ENCODE data around the gene ACTR1A. TPM values are rescaled to one million over a fixed set of nuclear protein-coding genes. Genes with fewer than 3 reads are reported as not detected.

The ACTR1A gene
- polyA plus RNA-seq, 3 donors, result 72.7 to 79.4 (median 79.0) TPM

GRCh38 chr10:102473445-102474331 is 28.8 kb downstream of the ACTR1A start:
- WGBS (ENCODE audit: insufficient coverage), result 79% methylated on average over 24 of the region's 27 CpGs
- no peak overlapping the region for H3K4me3 Mint-ChIP-seq
- H3K4me1 Mint-ChIP-seq, result peaks cover 21% of the 10 kb centered on the region
- Histone ChIP-seq H2AFZ (ENCODE audit: insufficient read depth, low read depth, low read length, poor library complexity, severe bottlenecking) (no peak overlapping the region), H3K79me2 (ENCODE audit: insufficient read depth, low read length) (no peaks in the 10 kb centered on the region), H3K4me2 (replicated peaks; ENCODE audit: extremely low read depth, low read length, poor library complexity, severe bottlenecking) (no peak overlapping the region), H3K4me3 (replicated peaks in 1 of 3; ENCODE audit: low read depth in 2 of 3, low read length in 3 of 3) (no peak overlapping the region), H4K20me1 (ENCODE audit: insufficient read depth, low read length) (no peaks in the 10 kb centered on the region), H3K27ac (ENCODE audit: low read depth in 1 of 2, low read length in 2 of 2) (no peak overlapping the region), H3K27me3 (ENCODE audit: control insufficient read depth in 2 of 2, insufficient read depth in 2 of 2, low read length in 2 of 2) (no peaks in the 10 kb centered on the region), H3K9me3 (replicated peaks in 1 of 2; ENCODE audit: control insufficient read depth in 1 of 2, insufficient read depth in 1 of 2, low read length in 2 of 2) (no peaks in the 10 kb centered on the region), H3K36me3 (replicated peaks in 1 of 2; ENCODE audit: control insufficient read depth in 1 of 2, insufficient read depth in 2 of 2, low read length in 2 of 2) (peaks cover 2 to 26% of the 10 kb centered on the region in 2 donors), H3K4me1 (ENCODE audit: control insufficient read depth in 1 of 2, insufficient read depth in 2 of 2, low read length in 2 of 2) (peaks cover 16 to 20% of the 10 kb centered on the region in 2 donors), H3K9ac (ENCODE audit: insufficient read depth, low read length, poor library complexity, severe bottlenecking) (no peak overlapping the region)
- H3K36me3 Mint-ChIP-seq, result peaks cover 33 to 44% of the 10 kb centered on the region in 2 donors
- peak overlapping the region in 1 of 7 donors; percentile 51 for H3K27ac Mint-ChIP-seq
- DNase-seq, result peak in 1 of 3 donors; percentile 2
- H3K9me3 Mint-ChIP-seq, result no peaks in the 10 kb centered on the region
- intact Hi-C loops (cut with micrococcal nuclease), result loop anchor here in 1 of 2 donors (10.0 kb wide), 1 partner anchor 79 kb away; the partner anchor contains the start of gene NFKB2
- no peak for TF ChIP-seq CTCF (IDR thresholded peaks at IDR 0.05)
- peaks cover 0 to 3% (median 2%) of the 10 kb centered on the region in 3 donors for H3K27me3 Mint-ChIP-seq (ENCODE audit: low read depth in 3 of 3)

DNA sequence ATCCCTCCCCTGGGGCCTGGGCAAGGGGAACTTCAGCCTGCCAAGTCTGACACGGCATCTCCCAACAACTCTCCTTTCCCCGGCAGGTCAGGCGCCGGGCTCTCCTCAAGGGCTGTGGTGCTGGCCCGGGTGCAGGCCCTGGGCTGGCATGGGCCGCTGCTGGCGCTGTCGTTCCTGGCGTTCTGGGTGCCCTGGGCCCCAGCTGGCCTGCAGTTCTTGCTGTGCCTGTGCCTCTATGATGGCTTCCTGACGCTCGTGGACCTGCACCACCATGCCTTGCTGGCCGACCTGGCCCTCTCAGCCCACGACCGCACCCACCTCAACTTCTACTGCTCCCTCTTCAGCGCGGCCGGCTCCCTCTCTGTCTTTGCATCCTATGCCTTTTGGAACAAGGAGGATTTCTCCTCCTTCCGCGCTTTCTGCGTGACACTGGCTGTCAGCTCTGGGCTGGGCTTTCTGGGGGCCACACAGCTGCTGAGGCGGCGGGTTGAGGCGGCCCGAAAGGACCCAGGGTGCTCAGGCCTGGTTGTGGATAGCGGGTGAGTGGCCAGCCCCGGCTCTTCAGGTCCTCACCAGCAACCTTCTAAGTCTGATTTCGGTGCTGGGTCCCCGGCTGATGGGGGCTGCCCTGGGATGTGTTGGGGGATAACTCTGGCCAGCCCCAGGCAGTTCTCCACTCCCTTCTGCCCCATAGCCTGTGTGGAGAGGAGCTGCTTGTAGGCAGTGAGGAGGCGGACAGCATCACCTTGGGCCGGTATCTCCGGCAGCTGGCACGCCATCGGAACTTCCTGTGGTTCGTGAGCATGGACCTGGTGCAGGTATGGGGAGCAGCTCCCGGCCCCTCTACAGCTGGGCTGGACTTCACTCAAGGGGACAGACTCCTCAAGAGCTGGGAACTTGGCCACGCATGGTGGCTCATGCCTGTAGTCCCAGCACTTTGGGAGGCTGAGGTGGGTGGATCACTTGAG is 31.6 kb downstream of the ACTR1A start:
- intact Hi-C loops (cut with micrococcal nuclease), result loop anchor here in 1 of 2 donors (10.0 kb wide), 1 partner anchor 76 kb away; the partner anchor contains the start of gene NFKB2
- H3K4me1 ChIP-seq (ENCODE audit: control insufficient read depth in 1 of 2, insufficient read depth in 2 of 2, low read length in 2 of 2), result peaks cover 30 to 36% of the 10 kb centered on the region in 2 donors
- DNase-seq, result peak in 1 of 3 donors; percentile 3
- peak overlapping the region in 1 of 2 donors; percentile 86 for H3K27ac ChIP-seq (ENCODE audit: low read depth in 1 of 2, low read length in 2 of 2)
- H3K9me3 ChIP-seq (replicated peaks in 1 of 2; ENCODE audit: control insufficient read depth in 1 of 2, insufficient read depth in 1 of 2, low read length in 2 of 2), result no peaks in the 10 kb centered on the region
- no peak overlapping the region for H3K9ac ChIP-seq (ENCODE audit: insufficient read depth, low read length, poor library complexity, severe bottlenecking)
- H3K4me3 Mint-ChIP-seq, result peak overlapping the region in 1 of 2 donors; percentile 20
- no peaks in the 10 kb centered on the region for H4K20me1 ChIP-seq (ENCODE audit: insufficient read depth, low read length)
- peaks cover 37% of the 10 kb centered on the region for H3K4me1 Mint-ChIP-seq
- no peaks in the 10 kb centered on the region for H3K79me2 ChIP-seq (ENCODE audit: insufficient read depth, low read length)
- no peak overlapping the region for H3K4me2 ChIP-seq (replicated peaks; ENCODE audit: extremely low read depth, low read length, poor library complexity, severe bottlenecking)
- TF ChIP-seq CTCF (IDR thresholded peaks at IDR 0.05), result no peak
- no peak overlapping the region for H3K4me3 ChIP-seq (replicated peaks in 1 of 3; ENCODE audit: low read depth in 2 of 3, low read length in 3 of 3)
- H3K27me3 ChIP-seq (ENCODE audit: control insufficient read depth in 2 of 2, insufficient read depth in 2 of 2, low read length in 2 of 2), result no peaks in the 10 kb centered on the region
- H3K36me3 Mint-ChIP-seq, result peaks cover 26 to 38% of the 10 kb centered on the region in 2 donors
- 96% methylated on average over 29 of the region's 36 CpGs for WGBS (ENCODE audit: insufficient coverage)
- H3K27me3 Mint-ChIP-seq (ENCODE audit: low read depth in 3 of 3), result peaks cover 0 to 6% (median 2%) of the 10 kb centered on the region in 3 donors
- no peaks in the 10 kb centered on the region for H3K9me3 Mint-ChIP-seq
- no peak overlapping the region for H2AFZ ChIP-seq (ENCODE audit: insufficient read depth, low read depth, low read length, poor library complexity, severe bottlenecking)
- peak overlapping the region in 3 of 7 donors; percentile 54 to 96 (median 95) for H3K27ac Mint-ChIP-seq
- H3K36me3 ChIP-seq (replicated peaks in 1 of 2; ENCODE audit: control insufficient read depth in 1 of 2, insufficient read depth in 2 of 2, low read length in 2 of 2), result peaks cover 2 to 11% of the 10 kb centered on the region in 2 donors
